Thymus (tissue), 11 donors: Measurements from ENCODE around the gene ABCD3. TPM values are rescaled to one million over a fixed set of nuclear protein-coding genes. Genes with fewer than 3 reads are reported as not detected.
A peak's percentile ranks its signal among the peaks of the same experiment; 100 is the strongest.
"Not testable (repeated sequence)": the region's sequence is repeated elsewhere in the genome, so short reads cannot be mapped to it uniquely, and the experiment has no call there.

Experiments
- DNase-seq, 9 donors: peaks; one replicate each; pipeline ENCODE4 v3.0.0-alpha.2; 2013; ENCODE audit warnings: low spot score in 9 of 9, low read depth in 6 of 9, missing footprints in 1 of 9
- H3K27ac ChIP-seq, 2 donors: one replicate each; pipeline ENCODE4 v1.5.1; 2013; ENCODE audit warnings: control low read depth in 1 of 2, low read depth in 1 of 2, low read length in 1 of 2, mild to moderate bottlenecking in 1 of 2, moderate library complexity in 1 of 2
- H3K27me3 ChIP-seq, 2 donors: one replicate each; pipeline ENCODE4 v1.5.1; 2013; ENCODE audit warnings: low read length in 1 of 2; ENCODE audit not compliant: control insufficient read depth in 2 of 2, insufficient read depth in 1 of 2
- H3K36me3 ChIP-seq, 2 donors: one replicate each; pipeline ENCODE4 v1.5.1; 2013; ENCODE audit warnings: low read length in 1 of 2, mild to moderate bottlenecking in 1 of 2, moderate library complexity in 1 of 2; ENCODE audit not compliant: control insufficient read depth in 2 of 2, insufficient read depth in 2 of 2
- H3K4me1 ChIP-seq, 2 donors: one replicate each; pipeline ENCODE4 v1.5.1; 2013; ENCODE audit warnings: low read length in 2 of 2; ENCODE audit not compliant: control insufficient read depth in 2 of 2, insufficient read depth in 2 of 2
- H3K4me3 ChIP-seq, 2 donors: one replicate each; pipeline ENCODE4 v1.5.1; 2013; ENCODE audit warnings: low read length in 2 of 2, control low read depth in 1 of 2, mild to moderate bottlenecking in 1 of 2
- H3K9me3 ChIP-seq, 2 donors: one replicate each; pipeline ENCODE4 v1.5.1; 2013; ENCODE audit warnings: low read length in 1 of 2, mild to moderate bottlenecking in 1 of 2; ENCODE audit not compliant: control insufficient read depth in 2 of 2, insufficient read depth in 1 of 2
- WGBS: extraction: QIAGEN DNeasy Blood & Tissue Kit; methylation state at CpG from one replicate; pipeline ENCODE4 v1.1.7; 2013; 5-methylcytosine and 5-hydroxymethylcytosine counted together
- polyA plus RNA-seq: library from polyadenylated mRNA; stranded (reverse); fragments of 200-250 nt; gene quantifications from one replicate; pipeline ENCODE4 v1.2.3, GENCODE V29; 2013
- total RNA-seq: library from RNA; stranded (reverse); fragments of 120-200 nt; gene quantifications from one replicate; pipeline ENCODE4 v1.2.4, GENCODE V29; 2013
- donor health status: healthy.

Gene ABCD3
- total and polyA plus RNA-seq, 2 donors = 84.2 to 92.7 TPM

- no peak overlapping the region for H3K27ac ChIP-seq
- H3K36me3 ChIP-seq = peaks cover 0 to 3% of the 10 kb centered on the region in 2 donors
- H3K27me3 ChIP-seq = no peaks in the 10 kb centered on the region
- no peak overlapping the region for H3K4me3 ChIP-seq
- peaks cover 0 to 4% of the 10 kb centered on the region in 2 donors for H3K9me3 ChIP-seq
- H3K4me1 ChIP-seq = peaks cover 3 to 16% of the 10 kb centered on the region in 2 donors
- DNase-seq = no peak
- WGBS = 97% methylated on average over 2 of the region's 2 CpGs
Observed at GRCh38 chr1:94434365-94435045, 16.3 kb downstream of the ABCD3 start.

- peaks cover 3 to 12% of the 10 kb centered on the region in 2 donors for H3K4me1 ChIP-seq
- H3K4me3 ChIP-seq = no peak overlapping the region
- H3K36me3 ChIP-seq = no peaks in the 10 kb centered on the region
- peak overlapping the region in 1 of 2 donors; percentile 86 for H3K27ac ChIP-seq
- WGBS = 63% methylated on average over 2 of the region's 2 CpGs
- no peaks in the 10 kb centered on the region for H3K27me3 ChIP-seq
- peak in 5 of 9 donors; percentile 50 to 80 (median 53) for DNase-seq
- H3K9me3 ChIP-seq = peaks cover 0 to under 1% of the 10 kb centered on the region in 2 donors
Observed at GRCh38 chr1:94438692-94439276, 20.6 kb downstream of the ABCD3 start.

- Histone ChIP-seq H3K4me1 (peaks cover 3 to 12% of the 10 kb centered on the region in 2 donors), H3K36me3 (peaks cover 3 to 7% of the 10 kb centered on the region in 2 donors), H3K9me3 (peaks cover 2 to 12% of the 10 kb centered on the region in 2 donors), H3K27me3 (no peaks in the 10 kb centered on the region), H3K4me3 (no peak overlapping the region), H3K27ac (no peak overlapping the region)
- WGBS = 99% methylated on average over 1 of the region's 1 CpG
- no peak for DNase-seq
Observed at GRCh38 chr1:94440088-94440487, 21.9 kb downstream of the ABCD3 start.

GRCh38 chr1:94443067-94443466, 24.9 kb downstream of the ABCD3 start:
- H3K27me3 ChIP-seq, DNase-seq, H3K4me3 ChIP-seq, H3K27ac ChIP-seq: not testable (repeated sequence)
- peaks cover 5 to 11% of the 10 kb centered on the region in 2 donors for H3K36me3 ChIP-seq
- H3K4me1 ChIP-seq = peaks cover 0 to 12% of the 10 kb centered on the region in 2 donors
- peaks cover 2 to 24% of the 10 kb centered on the region in 2 donors for H3K9me3 ChIP-seq

GRCh38 chr1:94444819-94445218, 26.6 kb downstream of the ABCD3 start:
- DNase-seq, H3K27me3 ChIP-seq: not testable (repeated sequence)
- H3K9me3 ChIP-seq = peaks cover 11 to 31% of the 10 kb centered on the region in 2 donors

GRCh38 chr1:94445733-94446132, 27.5 kb downstream of the ABCD3 start:
- over 99% methylated on average over 8 of the region's 8 CpGs for WGBS
- H3K36me3 ChIP-seq = peaks cover 23 to 32% of the 10 kb centered on the region in 2 donors
- not testable (repeated sequence) for H3K27me3 ChIP-seq, H3K4me1 ChIP-seq, H3K27ac ChIP-seq, DNase-seq, H3K4me3 ChIP-seq
- peaks cover 14 to 37% of the 10 kb centered on the region in 2 donors for H3K9me3 ChIP-seq

More at GRCh38 chr1:94444819-94445218, 26.6 kb downstream of the ABCD3 start:
- peaks cover 18 to 25% of the 10 kb centered on the region in 2 donors for H3K36me3 ChIP-seq
- H3K27ac ChIP-seq, H3K4me3 ChIP-seq, H3K4me1 ChIP-seq: not testable (repeated sequence)
- 98% methylated on average over 3 of the region's 3 CpGs for WGBS

- DNase-seq, H3K27ac ChIP-seq, H3K27me3 ChIP-seq, H3K4me1 ChIP-seq, H3K4me3 ChIP-seq: not testable (repeated sequence)
- peaks cover 14 to 37% of the 10 kb centered on the region in 2 donors for H3K9me3 ChIP-seq
- peaks cover 25 to 32% of the 10 kb centered on the region in 2 donors for H3K36me3 ChIP-seq
- 98% methylated on average over 6 of the region's 6 CpGs for WGBS
Observed at GRCh38 chr1:94446177-94446576, 28.0 kb downstream of the ABCD3 start.

- DNase-seq, H3K27me3 ChIP-seq, H3K4me3 ChIP-seq, H3K27ac ChIP-seq, H3K4me1 ChIP-seq: not testable (repeated sequence)
- Histone ChIP-seq H3K36me3 (peaks cover 35% of the 10 kb centered on the region in 2 donors), H3K9me3 (peaks cover 14 to 41% of the 10 kb centered on the region in 2 donors)
- WGBS = 97% methylated on average over 3 of the region's 3 CpGs
Observed at GRCh38 chr1:94448741-94449140, 30.6 kb downstream of the ABCD3 start.

GRCh38 chr1:94456736-94457135, 38.5 kb downstream of the ABCD3 start:
- H3K4me3 ChIP-seq = no peak overlapping the region
- no peak overlapping the region for H3K27ac ChIP-seq
- peaks cover 0 to 4% of the 10 kb centered on the region in 2 donors for H3K9me3 ChIP-seq
- no peak for DNase-seq
- no peaks in the 10 kb centered on the region for H3K27me3 ChIP-seq
- no peaks in the 10 kb centered on the region for H3K4me1 ChIP-seq
- H3K36me3 ChIP-seq = peaks cover 9 to 35% of the 10 kb centered on the region in 2 donors
- WGBS = 95% methylated on average over 2 of the region's 2 CpGs
